Smooth muscle cell of the brain vasculature (primary cell): ENCODE results near the gene MSH2.
"Not testable (repeated sequence)": the region's sequence is repeated elsewhere in the genome, so short reads cannot be mapped to it uniquely, and the experiment has no call there.

Experiments used
- DNase-seq: peaks from one replicate; pipeline ENCODE4 v3.0.0-alpha.2; 2012; ENCODE audit warnings: low read depth, low spot score

The MSH2 gene

GRCh38 chr2:47484396-47484795 lies 81.4 kb downstream of the MSH2 start:
- DNase-seq, result no peak

- DNase-seq, result no peak
These were observed 82.2 kb downstream of the MSH2 start for GRCh38 chr2:47485177-47485576.

GRCh38 chr2:47485751-47486300 lies 82.9 kb downstream of the MSH2 start:
- no peak for DNase-seq

- no peak for DNase-seq
These were observed 84.0 kb downstream of the MSH2 start for GRCh38 chr2:47486841-47487497.

- DNase-seq, result no peak
These were observed 84.5 kb downstream of the MSH2 start for GRCh38 chr2:47487498-47487875.

GRCh38 chr2:47488870-47489584 lies 86.1 kb downstream of the MSH2 start:
- peak; percentile 15 for DNase-seq

DNA sequence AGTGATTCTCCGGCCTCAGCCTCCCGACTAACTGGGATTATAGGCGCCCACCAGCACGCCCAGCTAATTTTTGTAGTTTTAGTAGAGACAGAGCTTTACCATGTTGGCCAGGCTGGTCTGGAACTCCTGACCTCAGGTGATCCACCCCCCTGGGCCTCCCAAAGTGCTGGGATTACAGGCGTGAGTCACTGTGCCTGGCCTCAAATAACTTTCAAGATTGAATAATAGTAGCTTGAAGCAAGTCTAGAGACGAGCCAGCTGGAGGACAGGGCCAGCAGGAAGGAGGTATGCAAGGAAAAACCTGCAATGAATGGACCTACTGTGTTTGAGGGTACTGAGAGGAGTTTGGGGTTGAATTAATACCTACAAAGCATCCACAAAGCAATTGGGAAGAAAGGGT lies 87.5 kb downstream of the MSH2 start:
- DNase-seq, result no peak

- DNase-seq, result no peak
These were observed 90.5 kb downstream of the MSH2 start for GRCh38 chr2:47493317-47494035.

- no peak for DNase-seq
These were observed 91.5 kb downstream of the MSH2 start for GRCh38 chr2:47494267-47495130.

DNA sequence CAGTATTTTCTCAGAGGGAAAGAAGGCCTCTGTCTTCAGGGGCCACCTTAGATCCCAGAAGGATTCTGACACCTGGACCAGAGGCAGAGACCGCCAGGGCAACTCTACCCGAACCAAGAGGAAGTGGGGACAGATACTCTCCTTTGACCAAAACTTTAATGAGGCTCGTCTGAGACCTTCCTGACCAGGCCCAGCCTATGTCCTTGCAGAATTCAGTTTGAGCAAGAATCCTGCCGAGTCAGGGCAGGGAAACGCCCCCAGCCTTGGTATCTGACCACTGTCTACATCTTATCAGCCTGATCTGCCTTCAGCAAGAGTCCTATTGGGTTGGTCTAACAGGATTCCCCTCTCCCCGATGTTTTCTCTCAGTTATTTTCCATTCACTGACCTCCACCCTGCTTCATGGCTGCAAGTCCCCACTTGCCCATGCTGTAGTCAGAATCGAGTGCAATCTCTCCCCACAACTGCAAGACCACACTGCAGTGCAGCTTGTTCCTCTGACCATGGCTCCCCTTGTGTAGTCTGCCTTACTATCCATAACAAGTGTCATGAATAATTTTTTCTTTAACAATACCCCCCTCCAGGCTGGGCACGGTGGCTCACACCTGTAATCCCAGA lies 95.0 kb downstream of the MSH2 start:
- no peak for DNase-seq

GRCh38 chr2:47499093-47499492 lies 96.1 kb downstream of the MSH2 start:
- DNase-seq, result no peak

DNA sequence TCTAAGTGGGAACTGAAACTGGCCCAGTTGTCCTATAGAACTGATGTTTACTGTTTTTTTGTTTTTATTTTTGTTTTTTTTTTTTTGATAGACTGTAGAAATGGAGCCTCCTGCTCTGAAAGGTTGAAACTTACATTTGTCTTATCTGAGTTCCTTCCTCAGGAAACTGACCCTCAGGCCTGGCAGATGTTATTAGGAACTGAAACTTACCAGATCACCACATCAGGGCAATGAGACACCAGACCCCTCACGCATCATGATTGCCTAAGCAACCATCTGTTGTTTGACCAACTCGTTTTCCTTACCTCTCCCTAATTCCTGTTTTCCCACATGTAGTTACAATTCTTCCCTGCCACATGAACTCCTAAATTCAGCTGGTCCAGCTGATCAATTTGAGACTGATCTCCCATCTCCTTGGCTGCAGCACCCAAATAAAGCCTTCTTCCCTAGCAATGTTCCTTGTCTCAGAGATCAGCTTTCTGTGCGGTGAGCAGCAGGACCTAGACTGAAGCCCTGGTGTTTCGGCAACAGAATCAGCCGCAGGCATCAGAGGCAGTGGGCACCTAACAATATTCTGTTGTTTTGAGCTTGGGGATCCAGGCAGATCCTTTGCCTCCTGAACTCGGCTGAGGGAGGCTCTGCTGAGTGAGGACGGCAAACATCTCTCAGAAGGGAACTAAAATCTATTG lies 96.8 kb downstream of the MSH2 start:
- DNase-seq, result no peak

- peak; percentile 61 for DNase-seq
These were observed 98.6 kb downstream of the MSH2 start for GRCh38 chr2:47501374-47502200.

DNA sequence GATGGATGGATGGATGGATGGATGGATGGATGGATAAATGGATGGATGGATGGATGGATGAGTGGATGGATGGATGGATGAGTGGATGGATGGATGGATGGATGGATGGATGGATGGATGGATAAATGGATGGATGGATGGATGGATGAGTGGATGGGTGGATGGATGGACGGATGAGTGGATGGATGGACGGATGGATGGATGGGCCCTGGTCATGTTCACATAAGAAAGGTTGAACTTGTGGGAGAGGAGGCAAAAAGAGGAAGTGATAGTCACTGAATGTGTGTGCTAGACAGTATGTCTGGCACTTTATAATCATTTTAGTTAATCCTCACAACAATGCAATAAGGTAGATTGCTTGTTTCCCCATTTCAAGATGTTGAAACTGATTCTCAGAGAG lies 99.5 kb downstream of the MSH2 start:
- not testable (repeated sequence) for DNase-seq

GRCh38 chr2:47503481-47504070 lies 100.6 kb downstream of the MSH2 start:
- no peak for DNase-seq

DNA sequence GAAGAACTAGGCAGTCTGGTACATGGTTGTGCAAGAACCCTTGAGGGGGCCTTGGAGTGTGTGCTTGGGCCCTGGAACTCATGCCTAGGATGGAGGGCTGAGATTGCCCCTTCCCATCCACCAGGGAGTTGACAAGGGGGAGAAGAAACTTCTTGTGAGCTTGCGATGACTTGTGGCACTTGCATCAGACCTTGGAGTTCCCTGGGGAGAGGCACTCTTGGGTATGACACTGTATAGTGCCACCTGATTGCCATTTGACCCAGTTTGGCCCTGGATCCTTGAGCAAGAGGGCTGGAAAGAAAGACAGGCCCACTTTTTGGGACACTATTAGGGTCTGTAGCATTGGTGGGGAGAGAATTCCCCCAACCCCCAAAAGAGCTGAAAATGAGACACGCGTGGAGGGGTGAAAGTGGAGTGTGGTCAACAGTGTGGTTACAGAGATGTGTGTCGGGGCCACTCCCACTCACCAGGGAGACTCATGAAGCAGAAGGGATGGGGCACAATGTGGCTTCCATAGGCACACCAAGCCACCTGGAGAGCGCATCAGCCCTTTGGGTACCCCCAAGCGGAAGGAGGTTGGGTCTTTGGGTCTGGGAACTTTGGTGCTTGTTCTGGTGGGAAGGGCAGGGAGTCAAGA lies 101.3 kb downstream of the MSH2 start:
- no peak for DNase-seq

GRCh38 chr2:47506024-47506423 lies 103.1 kb downstream of the MSH2 start:
- no peak for DNase-seq

GRCh38 chr2:47506436-47506835 lies 103.5 kb downstream of the MSH2 start:
- DNase-seq, result no peak

GRCh38 chr2:47508080-47508479 lies 105.1 kb downstream of the MSH2 start:
- DNase-seq, result no peak
